Mesothelial cell of epicardium (in vitro differentiated cells): ENCODE data around the gene UBXN1. TPM values are rescaled to one million over a fixed set of nuclear protein-coding genes. Genes with fewer than 3 reads are reported as not detected.
A peak's percentile ranks its signal among the peaks of the same experiment; 100 is the strongest.

Experiments used
- DNase-seq, 2 experiments: peaks; one replicate each; pipeline ENCODE4 v3.0.0; 2021; ENCODE audit warnings: low spot score in 2 of 2; ENCODE audit not compliant: unreplicated experiment in 2 of 2
- H3K27ac Mint-ChIP-seq: 2 replicates; pipeline ENCODE4 v1.8.0; 2021; ENCODE audit warnings: mixed read lengths
- H3K27me3 Mint-ChIP-seq: 2 replicates; pipeline ENCODE4 v1.8.0; 2021; ENCODE audit warnings: low read depth, mixed read lengths
- H3K36me3 Mint-ChIP-seq: 2 replicates; pipeline ENCODE4 v1.8.0; 2021; ENCODE audit warnings: mixed read lengths
- H3K4me1 Mint-ChIP-seq: 2 replicates; pipeline ENCODE4 v1.8.0; 2021; ENCODE audit warnings: mixed read lengths
- H3K4me3 Mint-ChIP-seq: 2 replicates; pipeline ENCODE4 v1.8.0; 2021; ENCODE audit warnings: mild to moderate bottlenecking, moderate library complexity, mixed read lengths
- H3K9me3 Mint-ChIP-seq: 2 replicates; pipeline ENCODE4 v1.8.0; 2021; ENCODE audit warnings: mixed read lengths
- CTCF ChIP-seq: fragments of 200-600 bp; sonication (generic); IDR thresholded peaks from one replicate; pipeline ENCODE4 v1.5.0; 2021; ENCODE audit warnings: antibody characterized with exemption; ENCODE audit not compliant: unreplicated experiment
- total RNA-seq: library from RNA; stranded (reverse); gene quantifications from 3 replicates; pipeline ENCODE4 v1.2.1, GENCODE V29; 2021

UBXN1 gene
- total RNA-seq, 1 donor from 2014 or later = 119 TPM

GRCh38 chr11:62712276-62712812 lies 33.5 kb upstream of the UBXN1 start:
- H3K27me3 Mint-ChIP-seq = no peaks in the 10 kb centered on the region
- no peak overlapping the region for H3K4me3 Mint-ChIP-seq
- DNase-seq = no peak
- H3K4me1 Mint-ChIP-seq = peaks cover 26% of the 10 kb centered on the region
- TF ChIP-seq CTCF = no peak
- H3K9me3 Mint-ChIP-seq = no peaks in the 10 kb centered on the region
- peak overlapping the region; percentile 9 for H3K27ac Mint-ChIP-seq
- peaks cover 30% of the 10 kb centered on the region for H3K36me3 Mint-ChIP-seq

GRCh38 chr11:62710001-62710345 lies 31.1 kb upstream of the UBXN1 start:
- H3K27ac Mint-ChIP-seq = peak overlapping the region; percentile 98
- no peaks in the 10 kb centered on the region for H3K27me3 Mint-ChIP-seq
- peaks cover 46% of the 10 kb centered on the region for H3K4me1 Mint-ChIP-seq
- no peaks in the 10 kb centered on the region for H3K9me3 Mint-ChIP-seq
- no peak for DNase-seq
- TF ChIP-seq CTCF = no peak
- peak overlapping the region; percentile 86 for H3K4me3 Mint-ChIP-seq
- peaks cover 17% of the 10 kb centered on the region for H3K36me3 Mint-ChIP-seq

- peaks cover 46% of the 10 kb centered on the region for H3K4me1 Mint-ChIP-seq
Observed at GRCh38 chr11:62709247-62710000, 30.6 kb upstream of the UBXN1 start.

GRCh38 chr11:62708793-62709192 lies 29.9 kb upstream of the UBXN1 start:
- no peaks in the 10 kb centered on the region for H3K27me3 Mint-ChIP-seq
- no peak for TF ChIP-seq CTCF
- peaks cover 14% of the 10 kb centered on the region for H3K36me3 Mint-ChIP-seq
- H3K4me3 Mint-ChIP-seq = peak overlapping the region; percentile 86
- peak in 1 of 2 experiments; percentile 41 for DNase-seq
- H3K4me1 Mint-ChIP-seq = peaks cover 46% of the 10 kb centered on the region
- peak overlapping the region; percentile 98 for H3K27ac Mint-ChIP-seq
- H3K9me3 Mint-ChIP-seq = no peaks in the 10 kb centered on the region

More at GRCh38 chr11:62709247-62710000, 30.6 kb upstream of the UBXN1 start:
- no peaks in the 10 kb centered on the region for H3K27me3 Mint-ChIP-seq
- TF ChIP-seq CTCF = no peak
- H3K9me3 Mint-ChIP-seq = no peaks in the 10 kb centered on the region
- DNase-seq = peak; percentile 87 to 92
- H3K4me3 Mint-ChIP-seq = peak overlapping the region; percentile 86
- peak overlapping the region; percentile 98 for H3K27ac Mint-ChIP-seq
- peaks cover 17% of the 10 kb centered on the region for H3K36me3 Mint-ChIP-seq

- Mint-ChIP-seq H3K9me3 (no peaks in the 10 kb centered on the region), H3K4me1 (peaks cover 46% of the 10 kb centered on the region), H3K4me3 (peak overlapping the region; percentile 86), H3K27me3 (no peaks in the 10 kb centered on the region), H3K27ac (peak overlapping the region; percentile 98), H3K36me3 (peaks cover 11% of the 10 kb centered on the region)
- no peak for TF ChIP-seq CTCF
- DNase-seq = no peak
Observed at GRCh38 chr11:62708392-62708791, 29.5 kb upstream of the UBXN1 start.
